ENCODE measurements around the gene MED12. TPM values are rescaled to one million over a fixed set of nuclear protein-coding genes. Genes with fewer than 3 reads are reported as not detected.

The MED12 gene
- total RNA-seq, 2 experiments from 2014 or later, result 44.5 to 55.3 TPM

DNA sequence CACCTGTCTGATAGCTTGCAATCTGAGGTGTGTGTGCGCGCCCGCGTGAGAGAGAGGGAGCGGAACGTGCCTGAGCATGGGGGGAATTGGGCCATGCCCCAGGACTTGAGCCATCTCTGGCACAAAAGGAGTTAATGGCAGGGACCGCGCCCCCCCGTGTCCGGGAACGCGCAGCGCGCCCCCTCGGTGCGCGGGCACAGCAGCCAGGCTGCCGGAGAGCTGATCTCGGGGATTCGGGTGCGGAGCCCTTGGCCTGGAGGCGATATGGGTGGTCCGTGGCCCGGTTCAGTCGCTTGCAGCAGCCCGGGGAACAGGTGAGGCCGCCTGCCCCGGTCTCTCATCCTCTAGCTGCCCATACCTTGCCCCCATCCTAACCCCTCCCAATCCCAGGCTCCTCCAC lies 26.3 kb downstream of the MED12 start, which contains the start of gene NLGN3:
NLGN3 (plus strand) TSS at position 191 of the 400 bp plus-strand sequence. CDS start 2,909 bp downstream, outside the sequence.
- no peak within 1 kb of the TSS for H3K27ac ChIP-seq (ENCODE audit: low read depth in 1 of 2, low read length in 2 of 2)
- no peak within 1 kb of the TSS for H3K4me3 ChIP-seq (ENCODE audit: low read length)
- H3K36me3 Mint-ChIP-seq (ENCODE audit: low read depth), result peaks cover 14% of the 10 kb centered on the region
- H3K27me3 ChIP-seq (ENCODE audit: control insufficient read depth in 1 of 2, insufficient read depth in 2 of 2, low read length in 2 of 2), result no peaks in the 10 kb centered on the region
- no peak within 1 kb of the TSS for H3K27ac Mint-ChIP-seq
- H3K4me3 Mint-ChIP-seq, result peak within 1 kb of the TSS; percentile 45
- H3K4me1 ChIP-seq (ENCODE audit: insufficient read depth, low read length), result peaks cover 10% of the 10 kb centered on the region
- H3K4me1 Mint-ChIP-seq (ENCODE audit: low read depth), result peaks cover 13% of the 10 kb centered on the region
- intact Hi-C loops (cut with DNase I, micrococcal nuclease), result no loop called here
- no peaks in the 10 kb centered on the region for H3K9me3 Mint-ChIP-seq
- ATAC-seq (ENCODE audit: poor library complexity) (no peak), DNase-seq (no peak)
- TF ChIP-seq, protein P1, sequence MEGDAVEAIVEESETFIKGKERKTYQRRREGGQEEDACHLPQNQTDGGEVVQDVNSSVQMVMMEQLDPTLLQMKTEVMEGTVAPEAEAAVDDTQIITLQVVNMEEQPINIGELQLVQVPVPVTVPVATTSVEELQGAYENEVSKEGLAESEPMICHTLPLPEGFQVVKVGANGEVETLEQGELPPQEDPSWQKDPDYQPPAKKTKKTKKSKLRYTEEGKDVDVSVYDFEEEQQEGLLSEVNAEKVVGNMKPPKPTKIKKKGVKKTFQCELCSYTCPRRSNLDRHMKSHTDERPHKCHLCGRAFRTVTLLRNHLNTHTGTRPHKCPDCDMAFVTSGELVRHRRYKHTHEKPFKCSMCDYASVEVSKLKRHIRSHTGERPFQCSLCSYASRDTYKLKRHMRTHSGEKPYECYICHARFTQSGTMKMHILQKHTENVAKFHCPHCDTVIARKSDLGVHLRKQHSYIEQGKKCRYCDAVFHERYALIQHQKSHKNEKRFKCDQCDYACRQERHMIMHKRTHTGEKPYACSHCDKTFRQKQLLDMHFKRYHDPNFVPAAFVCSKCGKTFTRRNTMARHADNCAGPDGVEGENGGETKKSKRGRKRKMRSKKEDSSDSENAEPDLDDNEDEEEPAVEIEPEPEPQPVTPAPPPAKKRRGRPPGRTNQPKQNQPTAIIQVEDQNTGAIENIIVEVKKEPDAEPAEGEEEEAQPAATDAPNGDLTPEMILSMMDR (IDR thresholded peaks at IDR 0.05), result no peak
- H3K27me3 Mint-ChIP-seq, result no peaks in the 10 kb centered on the region
- no peaks in the 10 kb centered on the region for H3K9me3 ChIP-seq (ENCODE audit: control insufficient read depth in 1 of 2, insufficient read depth in 1 of 2, low read length in 2 of 2)
- CTCF ChIA-PET, result no interaction called here
- peaks cover 16% of the 10 kb centered on the region for H3K36me3 ChIP-seq (ENCODE audit: insufficient read depth, low read length)
- POLR2A ChIA-PET, result no interaction called here

DNA sequence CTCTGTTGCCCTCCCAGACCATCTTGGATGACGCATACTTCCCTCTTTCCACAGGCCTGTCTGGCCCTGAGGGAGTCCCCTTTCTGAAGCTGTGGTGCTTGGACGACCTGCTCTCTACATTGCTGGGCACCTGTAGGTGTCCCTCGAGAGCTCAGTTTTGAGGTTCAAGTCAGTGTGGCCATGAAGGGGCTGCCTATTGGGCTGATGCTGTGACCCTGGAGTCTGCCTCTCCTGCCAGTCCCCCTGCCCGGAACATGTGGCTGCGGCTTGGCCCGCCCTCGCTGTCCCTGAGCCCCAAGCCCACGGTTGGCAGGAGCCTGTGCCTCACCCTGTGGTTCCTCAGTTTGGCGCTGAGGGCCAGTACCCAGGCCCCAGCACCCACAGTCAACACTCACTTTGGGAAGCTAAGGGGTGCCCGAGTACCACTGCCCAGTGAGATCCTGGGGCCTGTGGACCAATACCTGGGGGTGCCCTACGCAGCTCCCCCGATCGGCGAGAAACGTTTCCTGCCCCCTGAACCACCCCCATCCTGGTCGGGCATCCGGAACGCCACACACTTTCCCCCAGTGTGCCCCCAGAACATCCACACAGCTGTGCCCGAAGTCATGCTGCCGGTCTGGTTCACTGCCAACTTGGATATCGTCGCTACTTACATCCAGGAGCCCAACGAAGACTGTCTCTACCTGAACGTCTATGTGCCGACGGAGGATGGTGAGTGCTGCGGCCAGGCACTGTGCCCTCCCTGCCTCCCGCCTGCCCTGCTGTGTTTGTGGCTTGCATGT lies 29.3 kb downstream of the MED12 start:
- ATAC-seq (ENCODE audit: poor library complexity) (no peak), DNase-seq (no peak)
- POLR2A ChIA-PET, result interaction anchor here (0.8 kb wide), 1 partner anchor 11 kb away, joined by 3 read pairs; no protein-coding TSS in a partner anchor
- Mint-ChIP-seq H3K27ac (no peak overlapping the region), H3K9me3 (no peaks in the 10 kb centered on the region), H3K4me1 (ENCODE audit: low read depth) (peaks cover 13% of the 10 kb centered on the region), H3K4me3 (no peak overlapping the region), H3K36me3 (ENCODE audit: low read depth) (peaks cover 4% of the 10 kb centered on the region), H3K27me3 (no peaks in the 10 kb centered on the region)
- no peak overlapping the region for H3K4me3 ChIP-seq (ENCODE audit: low read length)
- intact Hi-C loops (cut with DNase I, micrococcal nuclease), result no loop called here
- CTCF ChIA-PET, result no interaction called here
- TF ChIP-seq, protein P1 (IDR thresholded peaks at IDR 0.05), result no peak
- H3K27ac ChIP-seq (ENCODE audit: low read depth in 1 of 2, low read length in 2 of 2), result no peak overlapping the region
- no peaks in the 10 kb centered on the region for H3K36me3 ChIP-seq (ENCODE audit: insufficient read depth, low read length)
- H3K9me3 ChIP-seq (ENCODE audit: control insufficient read depth in 1 of 2, insufficient read depth in 1 of 2, low read length in 2 of 2), result no peaks in the 10 kb centered on the region
- H3K27me3 ChIP-seq (ENCODE audit: control insufficient read depth in 1 of 2, insufficient read depth in 2 of 2, low read length in 2 of 2), result no peaks in the 10 kb centered on the region
- H3K4me1 ChIP-seq (ENCODE audit: insufficient read depth, low read length), result peaks cover 10% of the 10 kb centered on the region

DNA sequence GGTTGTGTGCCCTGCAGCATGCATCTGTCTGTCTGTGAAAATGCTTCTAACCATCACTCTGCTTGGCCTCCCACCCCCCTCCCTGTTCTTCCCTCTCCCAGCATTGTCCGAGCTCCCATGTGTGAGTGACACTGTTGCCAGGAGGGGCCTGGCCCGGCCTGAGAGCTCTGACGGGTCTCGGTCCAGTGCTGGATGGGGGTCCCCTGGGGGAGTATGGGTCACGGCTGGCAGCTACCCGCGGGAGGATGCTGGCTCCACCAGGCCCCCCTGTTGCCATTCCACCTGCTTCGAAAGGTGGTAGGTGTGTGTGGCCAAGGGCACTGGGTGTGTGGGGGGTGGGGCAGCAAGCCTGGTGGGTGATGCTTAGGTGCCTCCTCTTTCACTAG lies 29.9 kb downstream of the MED12 start:
- DNase-seq (no peak), ATAC-seq (ENCODE audit: poor library complexity) (no peak)
- Mint-ChIP-seq H3K9me3 (no peaks in the 10 kb centered on the region), H3K27ac (no peak overlapping the region), H3K4me3 (no peak overlapping the region), H3K4me1 (ENCODE audit: low read depth) (peaks cover 13% of the 10 kb centered on the region), H3K36me3 (ENCODE audit: low read depth) (peaks cover 4% of the 10 kb centered on the region), H3K27me3 (no peaks in the 10 kb centered on the region)
- Histone ChIP-seq H3K27me3 (ENCODE audit: control insufficient read depth in 1 of 2, insufficient read depth in 2 of 2, low read length in 2 of 2) (no peaks in the 10 kb centered on the region), H3K4me3 (ENCODE audit: low read length) (no peak overlapping the region), H3K9me3 (ENCODE audit: control insufficient read depth in 1 of 2, insufficient read depth in 1 of 2, low read length in 2 of 2) (no peaks in the 10 kb centered on the region), H3K4me1 (ENCODE audit: insufficient read depth, low read length) (peaks cover 10% of the 10 kb centered on the region), H3K27ac (ENCODE audit: low read depth in 1 of 2, low read length in 2 of 2) (no peak overlapping the region), H3K36me3 (ENCODE audit: insufficient read depth, low read length) (no peaks in the 10 kb centered on the region)
- TF ChIP-seq, protein P1 (IDR thresholded peaks at IDR 0.05), result no peak
- intact Hi-C loops (cut with DNase I, micrococcal nuclease), result no loop called here
- CTCF ChIA-PET, result no interaction called here
- POLR2A ChIA-PET, result interaction anchor here (0.8 kb wide), 1 partner anchor 10 kb away, joined by 3 read pairs; no protein-coding TSS in a partner anchor

Measured in CD4-positive, alpha-beta T cell (primary cell).